Coronary artery (tissue), 2 donors: ENCODE data around the gene KCNK7.
A peak's percentile ranks its signal among the peaks of the same experiment; 100 is the strongest.

Source experiments
- DNase-seq: peaks from one replicate; pipeline ENCODE4 v3.0.0-alpha.2; 2017; ENCODE audit warnings: low spot score
- H3K27ac ChIP-seq, 2 donors: fragments of 200-600 bp; sonication (generic); one replicate each; pipeline ENCODE4 v1.5.1; 2016 to 2019
- H3K4me3 ChIP-seq: fragments of 200-600 bp; sonication (generic); 2 replicates; pipeline ENCODE4 v1.5.1; 2016; ENCODE audit warnings: mild to moderate bottlenecking, moderate library complexity
- CTCF ChIP-seq: fragments of 200-600 bp; sonication (generic); IDR thresholded peaks from one replicate; pipeline ENCODE4 v1.5.1; 2019; ENCODE audit warnings: antibody characterized with exemption

Gene KCNK7

GRCh38 chr11:65576232-65576866 lies 19.3 kb downstream of the KCNK7 start:
- Histone ChIP-seq H3K4me3 (peak overlapping the region; percentile 98), H3K27ac (peak overlapping the region; percentile 98 to 100)
- TF ChIP-seq CTCF = no peak
- DNase-seq = no peak

GRCh38 chr11:65575568-65576231 lies 19.9 kb downstream of the KCNK7 start, which contains the start of gene EHBP1L1:
TSS of gene EHBP1L1 (plus strand) at chr11:65576053. CDS start at chr11:65576303, 250 bp downstream.
- Histone ChIP-seq H3K27ac (peak within 1 kb of the TSS; percentile 98 to 100), H3K4me3 (peak within 1 kb of the TSS; percentile 98)
- TF ChIP-seq CTCF = no peak
- peak; percentile 87 for DNase-seq

GRCh38 chr11:65574811-65575567 lies 20.6 kb downstream of the KCNK7 start:
- DNase-seq = no peak
- Histone ChIP-seq H3K4me3 (peak overlapping the region; percentile 98), H3K27ac (peak overlapping the region; percentile 98 to 100)
- TF ChIP-seq CTCF = no peak

GRCh38 chr11:65574109-65574810 lies 21.3 kb downstream of the KCNK7 start:
- DNase-seq = peak; percentile 96
- Histone ChIP-seq H3K4me3 (peak overlapping the region; percentile 98), H3K27ac (peak overlapping the region; percentile 98 to 100)
- peak; percentile 98 for TF ChIP-seq CTCF

- peak overlapping the region; percentile 98 for H3K4me3 ChIP-seq
- DNase-seq = no peak
- peak overlapping the region; percentile 86 to 100 for H3K27ac ChIP-seq
- no peak for TF ChIP-seq CTCF
Measured at GRCh38 chr11:65573391-65574079, 22.1 kb downstream of the KCNK7 start.

GRCh38 chr11:65572356-65573051 lies 23.1 kb downstream of the KCNK7 start, which contains the start of gene FAM89B:
TSS of gene FAM89B (plus strand) at chr11:65572538. CDS start at chr11:65572670, 132 bp downstream.
- Histone ChIP-seq H3K4me3 (peak within 1 kb of the TSS; percentile 98), H3K27ac (peak within 1 kb of the TSS; percentile 86 to 100)
- TF ChIP-seq CTCF = no peak
- DNase-seq = peak; percentile 94
